ENCODE results near the gene TSPAN18. TPM values are rescaled to one million over a fixed set of nuclear protein-coding genes. Genes with fewer than 3 reads are reported as not detected.

The TSPAN18 gene
- polyA plus RNA-seq, 1 donor: 48.1 TPM

Other genes with a start within 250 kb of the TSPAN18 start
- gene CD82, start 161.3 kb upstream of the TSPAN18 start, polyA plus RNA-seq (ENCODE audit: insufficient read length): 88.4 TPM
- 38.1 TPM for gene TP53I11, start 223.9 kb downstream of the TSPAN18 start, polyA plus RNA-seq (ENCODE audit: insufficient read length)

Measured in hindlimb muscle (tissue), 1 donor.